ENCODE measurements around the gene BICRA. TPM values are rescaled to one million over a fixed set of nuclear protein-coding genes. Genes with fewer than 3 reads are reported as not detected.

The BICRA gene
- 16.3 and 17.4 TPM in 2 replicates for polyA plus RNA-seq (2013)

- Histone ChIP-seq H3K9ac (ENCODE audit: low read length) (peak within 1 kb of the TSS; percentile 97), H3K27me3 (ENCODE audit: insufficient read depth, low read length) (no peaks in the 10 kb centered on the region), H2AK5ac (ENCODE audit: low read length) (peak within 1 kb of the TSS; percentile 80), H3K14ac (ENCODE audit: low read length) (peak within 1 kb of the TSS; percentile 94), H2BK120ac (ENCODE audit: insufficient read depth, low read length, poor library complexity) (peak within 1 kb of the TSS; percentile 97), H3K79me2 (ENCODE audit: control insufficient read depth, insufficient read depth, low read length, poor library complexity) (peaks cover 49% of the 10 kb centered on the region), H3K4me3 (ENCODE audit: low read depth, low read length) (peak within 1 kb of the TSS; percentile 99), H2BK12ac (ENCODE audit: low read length) (peak within 1 kb of the TSS; percentile 29), H3K23ac (ENCODE audit: low read length) (no peak within 1 kb of the TSS), H3K79me1 (ENCODE audit: low read length) (peaks cover 37% of the 10 kb centered on the region), H2AFZ (ENCODE audit: insufficient read depth, low read length, poor library complexity) (peak within 1 kb of the TSS; percentile 91), H3K36me3 (ENCODE audit: control insufficient read depth in 1 of 2, insufficient read depth in 2 of 2, low read length in 2 of 2) (peaks cover 2 to 4% of the 10 kb centered on the region in 2 experiments), H3K4me2 (ENCODE audit: low read length) (peak within 1 kb of the TSS; percentile 77), H3K27ac (ENCODE audit: low read depth, low read length) (peak within 1 kb of the TSS; percentile 96), H4K91ac (ENCODE audit: low read depth, low read length) (peak within 1 kb of the TSS; percentile 98), H2BK5ac (ENCODE audit: low read depth, low read length, poor library complexity) (peak within 1 kb of the TSS; percentile 95), H3K4me1 (ENCODE audit: control insufficient read depth in 1 of 2, insufficient read depth in 2 of 2, low read length in 2 of 2) (peaks cover 20 to 26% of the 10 kb centered on the region in 2 experiments), H4K8ac (ENCODE audit: low read depth, low read length) (peak within 1 kb of the TSS; percentile 94), H3K9me3 (ENCODE audit: insufficient read depth, low read depth, low read length) (no peaks in the 10 kb centered on the region), H3K18ac (ENCODE audit: low read length) (peak within 1 kb of the TSS; percentile 99), H4K12ac (ENCODE audit: low read depth, low read length) (peak within 1 kb of the TSS; percentile 96), H3K4ac (ENCODE audit: low read depth, low read length) (peak within 1 kb of the TSS; percentile 99)
- WGBS (ENCODE audit: extremely low coverage, insufficient coverage, insufficient read length), result no CpG with 5 or more reads among the region's 94 CpGs
- DNase-seq, result peak; percentile 89 to 94
Observed at GRCh38 chr19:47608969-47609905, at the start of gene BICRA. Gene BICRA (plus strand): TSS chr19:47609134. CDS start chr19:47673575, 64,441 bp downstream.

- no peak overlapping the region for H3K4me3 ChIP-seq (ENCODE audit: low read depth, low read length)
- WGBS (ENCODE audit: extremely low coverage, insufficient coverage, insufficient read length), result no CpG with 5 or more reads among the region's 2 CpGs
Observed at GRCh38 chr19:47560999-47561398, 47.9 kb upstream of the BICRA start.

GRCh38 chr19:47561440-47562057 is 47.4 kb upstream of the BICRA start:
- H3K9me3 ChIP-seq (ENCODE audit: insufficient read depth, low read depth, low read length), result no peaks in the 10 kb centered on the region
- H3K18ac ChIP-seq (ENCODE audit: low read length), result no peak overlapping the region
- no peak overlapping the region for H2AFZ ChIP-seq (ENCODE audit: insufficient read depth, low read length, poor library complexity)
- no peak overlapping the region for H3K14ac ChIP-seq (ENCODE audit: low read length)
- no peak overlapping the region for H3K4me3 ChIP-seq (ENCODE audit: low read depth, low read length)
- H3K9ac ChIP-seq (ENCODE audit: low read length), result no peak overlapping the region
- no peak overlapping the region for H2BK5ac ChIP-seq (ENCODE audit: low read depth, low read length, poor library complexity)
- H3K27me3 ChIP-seq (ENCODE audit: insufficient read depth, low read length), result no peaks in the 10 kb centered on the region
- no peak overlapping the region for H3K4me2 ChIP-seq (ENCODE audit: low read length)
- no peaks in the 10 kb centered on the region for H3K36me3 ChIP-seq (ENCODE audit: control insufficient read depth in 1 of 2, insufficient read depth in 2 of 2, low read length in 2 of 2)
- no peak overlapping the region for H3K23ac ChIP-seq (ENCODE audit: low read length)
- DNase-seq, result no peak
- no peak overlapping the region for H4K8ac ChIP-seq (ENCODE audit: low read depth, low read length)
- H2BK120ac ChIP-seq (ENCODE audit: insufficient read depth, low read length, poor library complexity), result no peak overlapping the region
- no peak overlapping the region for H3K27ac ChIP-seq (ENCODE audit: low read depth, low read length)
- H4K12ac ChIP-seq (ENCODE audit: low read depth, low read length), result no peak overlapping the region
- H3K4me1 ChIP-seq (ENCODE audit: control insufficient read depth in 1 of 2, insufficient read depth in 2 of 2, low read length in 2 of 2), result no peaks in the 10 kb centered on the region
- peak overlapping the region; percentile 69 for H2AK5ac ChIP-seq (ENCODE audit: low read length)
- no peak overlapping the region for H3K4ac ChIP-seq (ENCODE audit: low read depth, low read length)
- no peaks in the 10 kb centered on the region for H3K79me1 ChIP-seq (ENCODE audit: low read length)
- H3K79me2 ChIP-seq (ENCODE audit: control insufficient read depth, insufficient read depth, low read length, poor library complexity), result no peaks in the 10 kb centered on the region
- no peak overlapping the region for H2BK12ac ChIP-seq (ENCODE audit: low read length)
- WGBS (ENCODE audit: extremely low coverage, insufficient coverage, insufficient read length), result no CpG with 5 or more reads among the region's 7 CpGs
- H4K91ac ChIP-seq (ENCODE audit: low read depth, low read length), result no peak overlapping the region

More at GRCh38 chr19:47560999-47561398, 47.9 kb upstream of the BICRA start:
- Histone ChIP-seq H2AK5ac (ENCODE audit: low read length) (no peak overlapping the region), H3K4ac (ENCODE audit: low read depth, low read length) (no peak overlapping the region), H3K4me2 (ENCODE audit: low read length) (no peak overlapping the region), H2BK120ac (ENCODE audit: insufficient read depth, low read length, poor library complexity) (no peak overlapping the region), H4K91ac (ENCODE audit: low read depth, low read length) (no peak overlapping the region), H4K12ac (ENCODE audit: low read depth, low read length) (no peak overlapping the region), H3K36me3 (ENCODE audit: control insufficient read depth in 1 of 2, insufficient read depth in 2 of 2, low read length in 2 of 2) (no peaks in the 10 kb centered on the region), H3K18ac (ENCODE audit: low read length) (no peak overlapping the region), H3K79me1 (ENCODE audit: low read length) (no peaks in the 10 kb centered on the region), H3K9me3 (ENCODE audit: insufficient read depth, low read depth, low read length) (no peaks in the 10 kb centered on the region), H3K79me2 (ENCODE audit: control insufficient read depth, insufficient read depth, low read length, poor library complexity) (no peaks in the 10 kb centered on the region), H3K4me1 (ENCODE audit: control insufficient read depth in 1 of 2, insufficient read depth in 2 of 2, low read length in 2 of 2) (no peaks in the 10 kb centered on the region), H3K14ac (ENCODE audit: low read length) (no peak overlapping the region), H4K8ac (ENCODE audit: low read depth, low read length) (no peak overlapping the region), H3K9ac (ENCODE audit: low read length) (no peak overlapping the region), H3K27me3 (ENCODE audit: insufficient read depth, low read length) (no peaks in the 10 kb centered on the region), H3K27ac (ENCODE audit: low read depth, low read length) (no peak overlapping the region), H2BK5ac (ENCODE audit: low read depth, low read length, poor library complexity) (no peak overlapping the region), H2AFZ (ENCODE audit: insufficient read depth, low read length, poor library complexity) (no peak overlapping the region), H3K23ac (ENCODE audit: low read length) (no peak overlapping the region), H2BK12ac (ENCODE audit: low read length) (no peak overlapping the region)
- no peak for DNase-seq

GRCh38 chr19:47564081-47564480 is 44.9 kb upstream of the BICRA start:
- H3K79me2 ChIP-seq (ENCODE audit: control insufficient read depth, insufficient read depth, low read length, poor library complexity), result no peaks in the 10 kb centered on the region
- no peak overlapping the region for H2BK5ac ChIP-seq (ENCODE audit: low read depth, low read length, poor library complexity)
- no peaks in the 10 kb centered on the region for H3K79me1 ChIP-seq (ENCODE audit: low read length)
- DNase-seq, result no peak
- no peak overlapping the region for H2BK12ac ChIP-seq (ENCODE audit: low read length)
- H3K4me1 ChIP-seq (ENCODE audit: control insufficient read depth in 1 of 2, insufficient read depth in 2 of 2, low read length in 2 of 2), result no peaks in the 10 kb centered on the region
- H3K14ac ChIP-seq (ENCODE audit: low read length), result no peak overlapping the region
- no peak overlapping the region for H4K12ac ChIP-seq (ENCODE audit: low read depth, low read length)
- H2AK5ac ChIP-seq (ENCODE audit: low read length), result no peak overlapping the region
- H3K9me3 ChIP-seq (ENCODE audit: insufficient read depth, low read depth, low read length), result no peaks in the 10 kb centered on the region
- H3K23ac ChIP-seq (ENCODE audit: low read length), result no peak overlapping the region
- WGBS (ENCODE audit: extremely low coverage, insufficient coverage, insufficient read length), result no CpG with 5 or more reads among the region's 3 CpGs
- no peak overlapping the region for H3K4ac ChIP-seq (ENCODE audit: low read depth, low read length)
- no peaks in the 10 kb centered on the region for H3K27me3 ChIP-seq (ENCODE audit: insufficient read depth, low read length)
- H3K36me3 ChIP-seq (ENCODE audit: control insufficient read depth in 1 of 2, insufficient read depth in 2 of 2, low read length in 2 of 2), result no peaks in the 10 kb centered on the region
- H2AFZ ChIP-seq (ENCODE audit: insufficient read depth, low read length, poor library complexity), result no peak overlapping the region
- no peak overlapping the region for H2BK120ac ChIP-seq (ENCODE audit: insufficient read depth, low read length, poor library complexity)
- no peak overlapping the region for H4K8ac ChIP-seq (ENCODE audit: low read depth, low read length)
- no peak overlapping the region for H3K27ac ChIP-seq (ENCODE audit: low read depth, low read length)
- no peak overlapping the region for H3K18ac ChIP-seq (ENCODE audit: low read length)
- H3K4me3 ChIP-seq (ENCODE audit: low read depth, low read length), result no peak overlapping the region
- no peak overlapping the region for H3K4me2 ChIP-seq (ENCODE audit: low read length)
- no peak overlapping the region for H3K9ac ChIP-seq (ENCODE audit: low read length)
- no peak overlapping the region for H4K91ac ChIP-seq (ENCODE audit: low read depth, low read length)

All from trophoblast cell (in vitro differentiated cells and primary cell).